ENCODE data around the gene CLCNKA.
"Not testable (repeated sequence)": the region's sequence is repeated elsewhere in the genome, so short reads cannot be mapped to it uniquely, and the experiment has no call there.

The CLCNKA gene

GRCh38 chr1:16021681-16022080, at the start of gene CLCNKA:
Gene CLCNKA (plus strand): TSS chr1:16022036. CDS start chr1:16022620, 584 bp downstream.
- DNase-seq (ENCODE audit: low spot score in 2 of 2) (no peak), ATAC-seq (no peak)
- H3K4me1 Mint-ChIP-seq: no peaks in the 10 kb centered on the region
- no peak within 1 kb of the TSS for H3K27ac Mint-ChIP-seq
- H3K4me3 Mint-ChIP-seq: no peak within 1 kb of the TSS
- H3K9me3 Mint-ChIP-seq: no peaks in the 10 kb centered on the region
- H3K36me3 Mint-ChIP-seq: no peaks in the 10 kb centered on the region

GRCh38 chr1:15972409-15972808, 49.4 kb upstream of the CLCNKA start:
- Mint-ChIP-seq H3K9me3 (no peaks in the 10 kb centered on the region), H3K27ac (peak overlapping the region; percentile 30), H3K4me1 (peaks cover 64% of the 10 kb centered on the region), H3K4me3 (peak overlapping the region; percentile 17), H3K36me3 (peaks cover 73% of the 10 kb centered on the region)
- no peak for DNase-seq (ENCODE audit: low spot score in 2 of 2)
- ATAC-seq: no peak

- Mint-ChIP-seq H3K4me1 (peaks cover 51% of the 10 kb centered on the region), H3K36me3 (peaks cover 64% of the 10 kb centered on the region), H3K4me3 (peak overlapping the region; percentile 87), H3K9me3 (no peaks in the 10 kb centered on the region), H3K27ac (peak overlapping the region; percentile 63)
- ATAC-seq (no peak), DNase-seq (ENCODE audit: low spot score in 2 of 2) (no peak)
Measured at GRCh38 chr1:15973772-15974171, 48.1 kb upstream of the CLCNKA start.

- ATAC-seq: peak; percentile 65
- H3K9me3 Mint-ChIP-seq: no peaks in the 10 kb centered on the region
- peak overlapping the region; percentile 96 for H3K27ac Mint-ChIP-seq
- H3K4me1 Mint-ChIP-seq: peaks cover 47% of the 10 kb centered on the region
- peaks cover 58% of the 10 kb centered on the region for H3K36me3 Mint-ChIP-seq
- peak overlapping the region; percentile 87 for H3K4me3 Mint-ChIP-seq
- DNase-seq (ENCODE audit: low spot score in 2 of 2): no peak
Measured at GRCh38 chr1:15974855-15975254, 47.0 kb upstream of the CLCNKA start.

- no peaks in the 10 kb centered on the region for H3K9me3 Mint-ChIP-seq
- peak overlapping the region; percentile 87 for H3K4me3 Mint-ChIP-seq
- peak; percentile 76 to 91 for DNase-seq (ENCODE audit: low spot score in 2 of 2)
- peak; percentile 87 for ATAC-seq
- peaks cover 52% of the 10 kb centered on the region for H3K36me3 Mint-ChIP-seq
- H3K4me1 Mint-ChIP-seq: peaks cover 44% of the 10 kb centered on the region
- peak overlapping the region; percentile 96 for H3K27ac Mint-ChIP-seq
Measured at GRCh38 chr1:15975358-15975804, 46.5 kb upstream of the CLCNKA start.

GRCh38 chr1:15975805-15976680, 45.8 kb upstream of the CLCNKA start, which contains the start of gene ZBTB17:
Gene ZBTB17 (minus strand): TSS chr1:15976101. CDS start chr1:15948495, 27,606 bp downstream.
- H3K4me3 Mint-ChIP-seq: peak within 1 kb of the TSS; percentile 87
- DNase-seq (ENCODE audit: low spot score in 2 of 2): peak; percentile 94 to 98
- H3K36me3 Mint-ChIP-seq: peaks cover 46% of the 10 kb centered on the region
- H3K27ac Mint-ChIP-seq: peak within 1 kb of the TSS; percentile 96
- H3K4me1 Mint-ChIP-seq: peaks cover 44% of the 10 kb centered on the region
- no peaks in the 10 kb centered on the region for H3K9me3 Mint-ChIP-seq
- ATAC-seq: peak; percentile 90

- not testable (repeated sequence) for DNase-seq (ENCODE audit: low spot score in 2 of 2); ATAC-seq; H3K4me3 Mint-ChIP-seq; H3K9me3 Mint-ChIP-seq; H3K27ac Mint-ChIP-seq
- H3K36me3 Mint-ChIP-seq: peaks cover 32% of the 10 kb centered on the region
- peaks cover 31% of the 10 kb centered on the region for H3K4me1 Mint-ChIP-seq
Measured at GRCh38 chr1:15977947-15978346, 43.9 kb upstream of the CLCNKA start.

GRCh38 chr1:15981679-15982078, 40.2 kb upstream of the CLCNKA start:
- no peak overlapping the region for H3K4me3 Mint-ChIP-seq
- ATAC-seq (no peak), DNase-seq (ENCODE audit: low spot score in 2 of 2) (no peak)
- H3K9me3 Mint-ChIP-seq: no peaks in the 10 kb centered on the region
- H3K36me3 Mint-ChIP-seq: no peaks in the 10 kb centered on the region
- no peak overlapping the region for H3K27ac Mint-ChIP-seq
- peaks cover 28% of the 10 kb centered on the region for H3K4me1 Mint-ChIP-seq

GRCh38 chr1:15983275-15983674, 38.6 kb upstream of the CLCNKA start:
- Mint-ChIP-seq H3K9me3 (no peaks in the 10 kb centered on the region), H3K36me3 (no peaks in the 10 kb centered on the region), H3K4me3 (no peak overlapping the region), H3K4me1 (peaks cover 25% of the 10 kb centered on the region), H3K27ac (no peak overlapping the region)
- ATAC-seq (peak; percentile 37), DNase-seq (ENCODE audit: low spot score in 2 of 2) (no peak)

GRCh38 chr1:15985611-15986297, 36.1 kb upstream of the CLCNKA start:
- ATAC-seq: no peak
- H3K36me3 Mint-ChIP-seq: no peaks in the 10 kb centered on the region
- H3K9me3 Mint-ChIP-seq: no peaks in the 10 kb centered on the region
- DNase-seq (ENCODE audit: low spot score in 2 of 2): no peak
- no peak overlapping the region for H3K27ac Mint-ChIP-seq
- no peak overlapping the region for H3K4me3 Mint-ChIP-seq
- peaks cover 25% of the 10 kb centered on the region for H3K4me1 Mint-ChIP-seq

- no peak overlapping the region for H3K4me3 Mint-ChIP-seq
Measured at GRCh38 chr1:15988856-15989736, 32.7 kb upstream of the CLCNKA start.

GRCh38 chr1:15989776-15990175, 32.1 kb upstream of the CLCNKA start:
- Mint-ChIP-seq H3K4me1 (peaks cover 14% of the 10 kb centered on the region), H3K27ac (no peak overlapping the region), H3K9me3 (no peaks in the 10 kb centered on the region), H3K4me3 (no peak overlapping the region), H3K36me3 (no peaks in the 10 kb centered on the region)
- ATAC-seq: no peak
- DNase-seq (ENCODE audit: low spot score in 2 of 2): no peak

More at GRCh38 chr1:15988856-15989736, 32.7 kb upstream of the CLCNKA start:
- ATAC-seq (no peak), DNase-seq (ENCODE audit: low spot score in 2 of 2) (no peak)
- Mint-ChIP-seq H3K9me3 (no peaks in the 10 kb centered on the region), H3K27ac (peak overlapping the region; percentile 16), H3K4me1 (peaks cover 16% of the 10 kb centered on the region), H3K36me3 (no peaks in the 10 kb centered on the region)

GRCh38 chr1:15991427-15992186, 30.2 kb upstream of the CLCNKA start:
- Mint-ChIP-seq H3K9me3 (no peaks in the 10 kb centered on the region), H3K27ac (peak overlapping the region; percentile 76), H3K36me3 (no peaks in the 10 kb centered on the region), H3K4me3 (no peak overlapping the region), H3K4me1 (peaks cover 6% of the 10 kb centered on the region)
- ATAC-seq (no peak), DNase-seq (ENCODE audit: low spot score in 2 of 2) (no peak)

GRCh38 chr1:15992187-15992553, 29.7 kb upstream of the CLCNKA start:
- no peaks in the 10 kb centered on the region for H3K36me3 Mint-ChIP-seq
- H3K9me3 Mint-ChIP-seq: no peaks in the 10 kb centered on the region
- ATAC-seq (no peak), DNase-seq (ENCODE audit: low spot score in 2 of 2) (no peak)
- peak overlapping the region; percentile 76 for H3K27ac Mint-ChIP-seq
- H3K4me1 Mint-ChIP-seq: peaks cover 6% of the 10 kb centered on the region
- H3K4me3 Mint-ChIP-seq: no peak overlapping the region

Data from stimulated activated effector memory CD8-positive, alpha-beta T cell treated with anti-CD3 and anti-CD28 coated beads, Interleukin-12 subunit alpha, Interleukin-12 subunit beta, amount 100 ng/mL, for 72 hours (primary cell).